DMS153 treated with DMSO at 0.1 percent for 48 hours (cell line): Measurements from ENCODE around the gene RGP1.

ENCODE experiments used
- DNase-seq: peaks from one replicate; lab custom pipeline; 2025; ENCODE audit not compliant: unreplicated experiment; lab: John Stamatoyannopoulos, UW

Gene RGP1

DNA sequence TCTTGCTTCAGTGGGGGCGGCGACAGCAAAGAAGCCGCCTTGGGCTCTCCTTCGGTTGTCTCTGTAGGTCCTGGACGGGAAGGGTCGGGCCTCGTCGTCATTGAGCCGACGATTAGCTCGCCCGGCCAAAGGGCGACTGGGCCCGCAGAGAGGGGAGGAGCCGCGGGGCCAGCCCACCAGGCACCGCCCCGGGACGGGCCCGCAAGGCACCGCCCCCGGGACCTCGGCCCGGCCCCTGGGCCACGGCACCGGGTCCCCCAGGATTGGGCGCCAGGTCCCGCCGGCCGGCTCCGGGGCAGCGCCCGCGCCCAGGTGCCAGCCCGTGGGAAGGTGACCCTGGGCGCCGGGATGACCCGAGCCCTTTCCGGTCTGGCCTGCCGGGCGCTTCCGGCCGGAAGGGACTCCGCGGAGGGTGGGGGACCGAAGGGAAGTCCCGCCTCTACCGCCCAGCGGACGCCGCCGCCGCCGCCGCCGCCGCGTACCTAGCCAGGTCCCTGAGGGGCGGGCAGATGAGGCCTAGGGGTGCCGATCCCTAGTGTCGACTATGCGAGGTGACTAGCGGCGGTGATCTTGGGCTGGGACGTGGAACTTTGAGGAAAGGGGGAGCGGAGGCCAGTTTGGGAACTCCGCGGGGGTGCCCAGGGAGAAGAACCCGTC, at the start of gene RGP1, which contains the start of gene GBA2:
TSS of gene RGP1 (plus strand) at position 430 of the 657 bp plus-strand sequence. CDS start 469 bp downstream, outside the sequence.
TSS of gene GBA2 (minus strand) at position 371 of the 657 bp plus-strand sequence. CDS start 524 bp downstream, outside the sequence.
- DNase-seq = peak; percentile 22

DNA sequence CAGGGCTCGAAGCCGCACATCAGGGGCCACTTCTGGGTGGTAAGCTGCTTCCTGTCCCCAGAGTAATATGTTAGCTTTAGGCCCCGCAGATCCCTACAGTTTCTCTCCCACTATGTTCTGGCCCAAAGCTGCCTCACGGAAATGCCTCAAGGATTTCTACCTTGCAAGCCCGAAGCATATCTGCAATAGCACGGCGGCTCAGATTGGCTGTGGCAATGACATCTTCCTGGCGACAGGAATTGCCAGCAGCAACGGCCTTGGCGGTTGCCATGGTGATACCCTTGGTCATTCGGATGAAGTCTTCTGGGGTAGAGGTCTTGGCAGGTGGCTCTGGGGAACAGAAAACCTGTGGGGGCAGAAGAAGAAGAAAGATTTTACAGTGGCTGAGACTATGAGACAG, 49.1 kb upstream of the RGP1 start:
- no peak for DNase-seq

- DNase-seq = no peak
Observed at GRCh38 chr9:35700942-35701341, 48.1 kb upstream of the RGP1 start.

- no peak for DNase-seq
Observed at GRCh38 chr9:35702696-35703095, 46.4 kb upstream of the RGP1 start.

GRCh38 chr9:35703906-35704672, 45.0 kb upstream of the RGP1 start:
- DNase-seq = no peak

DNA sequence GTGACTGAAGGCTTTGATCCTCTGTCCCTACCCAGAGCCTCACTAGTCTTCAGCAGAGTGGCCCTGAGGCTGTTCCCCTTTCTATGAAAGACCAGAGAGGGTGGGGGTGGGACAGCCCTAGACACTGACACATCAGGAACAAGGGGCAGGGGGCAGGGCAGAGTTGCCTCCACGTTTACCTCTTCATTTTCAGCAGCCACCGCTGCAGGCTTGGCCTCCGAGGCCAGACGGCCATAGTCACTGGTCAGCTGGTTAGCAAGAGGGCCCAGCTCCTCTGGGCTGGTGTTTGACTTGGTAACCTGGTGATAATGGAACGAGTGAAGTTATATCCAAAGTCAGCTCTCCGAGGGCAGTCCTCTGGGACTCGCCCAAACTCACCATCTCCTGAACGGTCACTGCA, 43.7 kb upstream of the RGP1 start:
- no peak for DNase-seq

DNA sequence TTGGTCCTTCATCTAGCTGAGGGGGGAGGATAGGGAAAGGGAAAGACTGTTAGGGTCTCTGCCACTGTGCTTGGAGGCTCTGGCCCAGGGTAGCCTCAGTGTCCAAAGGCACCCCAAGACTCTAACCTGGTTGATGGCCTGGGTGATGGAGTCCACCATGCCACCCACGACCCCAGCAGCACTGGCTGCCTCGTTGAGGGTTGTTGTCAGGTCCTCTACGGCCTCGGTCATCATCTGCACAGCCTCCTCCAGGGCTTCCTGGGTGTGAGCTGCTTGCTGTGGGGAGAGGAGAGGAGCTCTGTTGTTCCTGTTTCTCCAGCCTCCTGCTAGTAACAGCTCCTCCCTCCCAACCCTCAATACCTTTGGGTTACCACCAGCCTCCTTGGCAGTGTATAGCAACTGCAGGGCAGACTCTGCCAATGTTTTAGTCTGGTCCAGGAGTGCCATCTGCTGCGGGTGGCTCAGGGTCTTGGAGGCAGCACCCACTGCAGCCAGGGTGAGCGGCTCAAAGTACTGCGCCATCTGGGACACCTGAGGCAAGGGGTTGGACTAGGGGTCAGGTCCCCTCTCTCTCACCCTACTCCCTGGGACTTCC, 43.2 kb upstream of the RGP1 start:
- DNase-seq = no peak

DNA sequence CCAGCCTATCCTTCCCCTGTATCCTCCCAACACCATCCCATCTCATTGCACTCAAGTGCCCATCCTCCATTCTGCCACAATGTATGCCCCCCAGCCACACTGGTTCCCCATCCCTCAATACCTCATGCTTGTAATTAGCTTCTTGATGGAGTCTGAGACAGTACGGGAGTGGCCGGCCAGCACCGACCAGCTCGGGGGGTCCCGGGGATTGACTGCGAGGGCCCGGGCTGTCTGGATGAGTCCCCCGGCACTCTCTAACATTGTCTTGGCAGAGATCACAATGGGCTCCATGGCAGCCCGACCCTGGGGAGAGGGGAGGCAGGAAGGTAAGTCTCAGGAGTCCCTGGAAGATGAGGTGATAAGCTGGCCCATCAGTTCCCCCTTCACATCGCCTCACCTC, 42.1 kb upstream of the RGP1 start:
- DNase-seq = no peak

- no peak for DNase-seq
Observed at GRCh38 chr9:35708146-35708545, 40.9 kb upstream of the RGP1 start.

DNA sequence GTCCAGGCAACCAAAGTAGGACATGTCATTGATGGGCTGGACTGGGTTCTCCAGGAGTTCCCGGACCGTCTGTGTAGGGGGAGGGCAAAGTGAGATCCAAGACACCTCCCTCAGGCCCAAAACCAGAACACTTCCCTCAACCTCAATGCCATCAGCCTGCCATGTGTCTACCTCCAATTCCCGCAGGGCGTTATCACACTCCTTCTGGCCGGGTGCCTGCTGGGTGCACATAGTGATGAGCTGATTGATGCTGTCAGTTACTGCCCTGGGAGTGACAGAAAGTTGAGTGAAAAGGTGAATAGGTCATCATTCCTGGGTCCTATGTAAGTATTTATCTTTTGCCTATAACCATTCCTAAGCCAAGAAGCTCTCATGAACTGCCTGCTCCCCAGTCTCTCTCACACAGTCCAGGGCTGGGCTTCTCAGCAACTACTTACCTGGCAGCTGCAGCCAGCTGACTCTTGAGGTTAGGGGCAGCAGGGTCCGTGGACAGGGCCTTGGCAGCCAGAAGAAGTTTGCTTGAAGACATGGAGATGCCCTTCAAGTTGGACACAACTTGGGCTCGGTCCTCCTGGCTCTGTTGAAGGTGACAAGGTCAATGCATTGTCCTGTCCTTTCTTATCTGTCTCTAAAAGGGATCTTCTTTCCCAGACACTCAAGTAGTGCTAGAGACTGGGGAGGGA, 38.1 kb upstream of the RGP1 start:
- DNase-seq = no peak

GRCh38 chr9:35711501-35712428, 37.3 kb upstream of the RGP1 start:
- DNase-seq = no peak

- DNase-seq = no peak
Observed at GRCh38 chr9:35712762-35713400, 36.2 kb upstream of the RGP1 start.

DNA sequence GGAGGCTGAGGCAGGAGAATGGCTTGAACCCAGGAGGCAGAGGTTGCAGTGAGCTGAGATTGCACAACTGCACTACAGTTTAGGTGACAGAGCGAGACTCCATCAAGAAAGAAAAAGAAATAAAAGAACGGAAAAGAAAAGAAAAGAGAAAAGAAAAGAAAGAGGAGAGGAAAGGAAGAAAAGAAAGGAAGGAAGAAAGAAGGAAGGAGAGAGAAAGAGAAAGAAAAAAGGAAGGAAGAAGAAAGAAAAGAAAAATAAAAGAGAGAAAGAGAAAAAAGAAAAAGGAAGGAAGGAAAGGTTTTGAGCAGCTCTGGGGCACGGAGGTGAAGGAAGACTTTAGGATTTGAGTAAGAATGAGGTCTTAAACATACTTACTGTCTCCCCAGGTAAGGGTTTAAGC, 35.5 kb upstream of the RGP1 start:
- DNase-seq = no peak

- DNase-seq = no peak
Observed at GRCh38 chr9:35714123-35714522, 35.0 kb upstream of the RGP1 start.

DNA sequence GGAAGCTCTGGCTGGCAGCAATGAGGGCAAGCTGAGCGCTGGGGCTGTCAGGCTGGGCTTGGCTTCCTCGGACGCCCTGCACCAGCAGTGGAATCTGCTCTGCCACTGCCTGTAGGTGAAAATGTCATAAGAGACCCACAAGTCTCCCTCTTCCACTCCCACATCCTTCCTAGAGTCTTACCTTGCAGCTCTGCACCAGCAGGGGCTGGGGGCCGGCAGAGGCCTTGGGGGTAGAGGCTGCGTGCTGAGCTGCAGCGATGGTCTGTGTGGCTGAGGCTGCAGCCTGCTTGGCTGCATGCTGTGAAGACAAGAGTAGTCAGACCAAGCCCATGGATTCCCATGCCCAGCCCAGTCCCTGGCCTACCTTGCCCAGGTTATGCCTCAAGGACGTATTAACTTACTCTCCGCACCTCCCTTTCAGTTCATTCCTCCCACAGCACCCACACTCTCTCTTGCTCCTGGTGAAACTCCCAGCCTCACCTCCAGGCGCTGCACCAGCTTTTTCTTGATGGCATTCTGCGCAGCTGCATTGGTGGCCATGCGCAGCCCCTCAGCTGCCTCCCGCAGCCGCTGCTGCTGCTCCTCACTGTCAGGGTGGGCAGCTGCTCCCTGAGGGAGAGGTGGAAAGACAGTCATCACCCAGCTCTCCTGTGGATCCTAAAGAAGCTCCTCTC, 34.4 kb upstream of the RGP1 start:
- DNase-seq = no peak

GRCh38 chr9:35716230-35716629, 32.9 kb upstream of the RGP1 start:
- no peak for DNase-seq

DNA sequence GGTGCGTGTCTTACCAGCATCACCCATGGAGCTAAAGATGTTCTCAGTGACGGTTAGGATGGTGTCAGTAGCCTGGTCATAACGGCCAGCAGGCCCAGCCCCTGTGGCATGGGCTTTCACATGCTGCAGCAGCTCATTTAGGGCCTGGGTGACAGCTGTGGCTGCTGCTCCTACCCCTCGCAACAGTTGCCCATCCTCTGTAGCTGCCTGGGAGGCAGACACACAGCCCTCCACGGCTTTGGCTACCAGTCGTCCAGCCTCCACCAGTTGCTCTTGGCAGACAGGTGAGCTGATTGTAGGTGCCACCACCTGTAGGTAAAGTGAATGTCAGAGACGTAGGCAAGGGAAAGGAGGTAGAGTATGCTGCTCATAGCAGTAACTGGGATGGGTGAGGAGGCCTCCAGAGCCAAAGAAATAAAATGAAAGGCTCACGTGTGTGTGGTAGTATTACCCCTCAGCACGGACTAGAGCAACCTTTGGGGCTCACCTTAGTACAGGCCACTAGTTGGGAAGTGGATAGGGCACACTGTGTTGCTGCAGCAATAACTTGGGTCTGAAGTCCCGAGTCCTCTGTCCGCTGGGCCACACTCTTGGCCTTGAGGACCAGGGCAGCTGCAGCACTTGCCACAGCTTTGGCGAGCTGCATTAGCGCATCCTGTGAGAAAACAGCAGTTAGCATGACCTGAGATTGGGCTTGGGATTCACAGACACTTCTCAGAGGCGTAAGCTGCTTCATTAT, 31.8 kb upstream of the RGP1 start:
- DNase-seq = no peak

GRCh38 chr9:35718721-35719511, 30.2 kb upstream of the RGP1 start:
- no peak for DNase-seq
